ENCODE data around the gene GNAI1.
A peak's percentile ranks its signal among the peaks of the same experiment; 100 is the strongest.
"Not testable (repeated sequence)": the region's sequence is repeated elsewhere in the genome, so short reads cannot be mapped to it uniquely, and the experiment has no call there.

The GNAI1 gene

DNA sequence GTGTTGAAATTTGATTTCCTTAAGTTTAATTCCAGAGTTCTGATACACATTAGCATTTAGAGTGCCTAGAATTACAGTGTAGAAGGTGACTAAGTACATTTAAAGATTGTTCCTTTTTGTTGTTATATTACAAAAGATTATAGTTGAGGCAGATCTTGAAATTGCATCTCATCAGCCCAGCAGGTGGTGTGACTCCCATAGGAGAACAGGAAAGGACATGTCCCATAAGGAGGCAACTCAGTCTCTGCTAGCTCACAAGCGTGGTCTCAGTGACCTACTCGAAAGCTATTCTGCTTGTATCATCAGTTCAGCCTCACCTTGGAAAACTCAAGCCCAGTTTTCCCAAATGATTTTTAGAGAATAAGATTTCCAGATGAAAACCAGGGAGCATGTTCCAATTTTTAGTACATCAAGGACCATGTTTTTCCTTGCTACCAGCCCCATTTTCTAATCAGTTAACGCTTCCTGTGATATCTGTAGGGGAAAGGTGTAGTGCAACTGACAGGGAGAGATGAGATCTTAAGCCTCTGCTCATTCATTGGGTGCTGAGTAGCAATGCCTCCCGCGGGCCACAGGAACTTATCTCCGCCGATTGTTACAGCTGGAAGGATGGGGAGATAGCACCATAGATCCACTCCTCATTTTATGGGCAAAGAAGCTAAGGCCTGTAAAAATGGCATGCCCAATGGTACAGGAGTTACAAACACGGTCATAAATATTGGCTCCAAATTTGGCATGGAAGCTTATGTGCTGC is 1.1 kb upstream of the GNAI1 start:
- peak; percentile 39 for DNase-seq

DNA sequence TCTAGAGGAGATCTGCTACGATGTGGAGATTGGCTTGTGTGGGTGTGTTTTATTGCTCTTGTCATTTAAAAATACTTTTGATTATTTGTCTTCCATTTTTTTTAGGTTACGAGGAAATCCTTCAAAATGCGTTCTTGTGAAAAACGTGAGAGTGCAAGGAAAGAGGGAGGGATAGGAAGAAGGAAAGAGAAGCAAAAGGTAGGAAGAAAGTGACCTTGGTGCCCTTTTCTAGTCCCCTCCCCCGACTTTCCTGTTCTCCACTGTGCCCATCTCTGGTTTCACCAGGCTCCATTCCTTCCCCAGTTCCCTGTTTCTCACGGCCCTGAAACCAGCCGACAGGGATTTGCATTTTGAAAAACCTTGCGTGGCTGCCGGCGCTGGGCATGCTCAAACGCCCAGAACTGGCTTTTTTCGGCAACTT is 506 bp upstream of the GNAI1 start:
- DNase-seq: no peak

DNA sequence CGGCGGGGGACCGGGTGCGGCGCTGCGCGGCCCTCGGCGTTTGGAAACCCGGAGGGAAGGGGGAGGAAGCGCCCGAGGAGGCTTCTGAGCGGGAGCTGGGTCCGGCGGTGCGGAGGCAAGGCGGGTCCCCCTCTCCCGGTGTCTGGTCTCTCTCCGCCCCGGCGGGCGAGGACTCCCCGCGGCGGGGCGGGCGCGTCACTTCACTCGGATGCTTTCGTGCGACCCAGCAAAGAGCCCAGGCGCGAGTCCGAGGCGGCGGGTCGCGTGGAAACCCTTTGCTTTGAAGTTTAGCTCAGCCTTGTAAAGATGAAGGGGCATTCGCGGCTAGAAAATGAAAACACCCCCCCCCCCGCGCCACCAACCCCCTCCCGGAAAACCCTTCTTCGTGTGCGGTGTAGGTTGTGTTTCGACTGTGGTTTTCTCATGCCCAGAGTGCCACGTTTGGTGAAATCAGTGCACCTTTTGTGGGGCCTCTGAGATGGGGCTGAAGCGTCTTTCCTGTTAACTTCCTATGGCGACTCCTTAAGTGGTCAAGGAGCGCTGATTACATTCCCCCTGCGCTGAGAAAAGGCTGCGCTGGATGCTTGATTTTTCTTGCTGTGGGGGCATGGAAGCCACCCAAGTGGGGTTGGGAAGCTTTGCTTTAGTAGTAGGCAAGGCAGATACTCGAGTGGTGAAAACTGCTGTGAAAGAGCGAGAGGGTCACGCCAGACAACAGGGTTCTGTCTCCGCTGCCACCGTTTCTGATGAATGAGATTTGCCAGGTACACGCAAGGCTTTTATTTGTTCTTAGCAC is 876 bp downstream of the GNAI1 start:
- DNase-seq: peak; percentile 87

DNA sequence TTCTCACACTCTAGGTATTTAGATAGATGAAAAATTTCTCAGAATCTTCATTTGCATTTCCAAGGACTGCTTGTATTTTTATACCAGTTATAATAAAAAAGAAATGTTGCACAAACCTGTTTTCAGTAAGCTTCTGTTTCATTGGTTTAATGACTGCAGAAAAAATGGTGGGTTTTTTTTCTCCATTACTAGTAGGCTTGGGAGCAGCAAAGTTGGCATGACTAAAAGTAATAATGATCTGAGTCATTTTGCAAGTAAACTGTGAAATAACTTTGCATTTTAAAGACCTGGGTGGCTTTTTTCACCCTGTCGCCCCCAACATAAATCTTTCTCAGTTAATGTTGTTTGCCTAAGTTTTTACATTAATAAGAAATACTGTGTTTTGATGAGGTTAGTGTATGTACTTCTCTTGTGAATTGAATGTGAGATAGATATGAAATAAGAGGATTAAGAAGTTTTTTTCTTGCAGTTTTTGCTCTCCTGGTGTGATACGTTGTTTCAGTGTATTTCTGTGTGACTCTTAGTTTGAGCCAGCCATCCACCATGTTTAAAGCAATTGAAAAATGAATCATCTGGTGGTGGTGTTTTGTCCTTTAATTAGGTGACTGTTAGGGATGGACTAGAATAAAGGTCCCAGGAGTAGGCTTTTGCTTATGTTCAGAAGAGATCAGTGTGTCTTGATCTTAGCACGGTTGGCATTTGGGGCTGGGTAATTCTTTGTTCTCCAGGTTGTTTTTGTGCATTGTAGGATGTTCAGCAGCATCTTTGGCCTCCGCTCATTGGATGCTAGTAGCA is 1.8 kb downstream of the GNAI1 start:
- peak; percentile 70 for DNase-seq

DNA sequence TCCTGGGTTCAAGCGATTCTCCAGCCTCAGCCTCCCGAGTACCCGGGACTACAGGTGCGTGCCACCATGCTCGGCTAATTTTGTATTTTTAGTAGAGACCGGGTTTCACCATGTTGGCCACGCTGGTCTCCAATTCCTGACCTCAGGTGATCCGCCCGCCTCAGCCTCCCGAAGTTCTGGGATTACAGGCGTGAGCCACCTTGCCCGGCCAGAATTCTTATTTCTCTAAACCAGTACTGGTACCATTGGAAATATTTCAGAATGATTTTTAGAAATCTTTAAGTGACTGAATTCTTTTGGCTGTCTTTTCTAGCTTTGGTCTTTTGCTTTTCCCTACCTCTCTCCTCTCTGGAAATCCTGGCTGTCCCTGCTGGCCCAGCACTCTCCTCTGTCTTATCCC is 2.8 kb downstream of the GNAI1 start:
- no peak for DNase-seq

DNA sequence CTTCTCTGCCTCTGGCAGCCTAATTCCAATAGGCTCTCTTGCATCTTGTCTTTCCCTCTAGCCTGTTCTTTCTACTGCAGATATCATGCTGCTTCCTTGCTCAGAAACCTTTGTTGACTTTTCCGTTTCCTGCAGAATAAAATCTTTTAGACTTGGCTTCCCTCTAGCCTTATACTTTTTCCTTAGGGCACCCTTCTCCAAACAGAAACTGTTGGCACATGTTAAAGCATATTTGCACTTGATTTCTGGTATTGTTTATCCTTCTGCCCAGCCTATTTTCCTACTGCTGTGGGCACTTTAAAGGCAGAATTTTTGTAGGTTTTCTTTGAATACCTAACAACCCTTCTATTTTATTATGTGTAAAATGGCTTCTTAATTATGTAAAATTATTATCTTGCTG is 4.6 kb downstream of the GNAI1 start:
- DNase-seq: peak; percentile 86

DNA sequence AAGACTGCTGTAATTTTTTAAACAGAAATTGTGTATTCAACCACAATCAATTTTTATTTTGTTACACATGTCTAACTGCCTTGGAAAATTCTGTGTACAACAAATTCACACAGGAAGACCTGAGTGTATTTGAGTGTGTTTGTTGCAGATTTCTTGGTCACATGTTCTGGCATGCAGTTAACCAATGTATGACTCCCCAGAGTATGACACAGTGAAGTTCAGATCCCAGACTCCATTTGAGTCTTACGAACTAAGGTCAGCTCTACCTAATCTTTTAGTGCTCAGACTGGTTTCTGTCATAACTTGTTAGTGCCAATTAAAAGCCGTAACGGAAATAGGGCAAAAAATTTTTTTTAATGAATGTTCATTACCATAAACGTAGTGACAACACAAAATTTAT is 5.8 kb downstream of the GNAI1 start:
- no peak for DNase-seq

DNA sequence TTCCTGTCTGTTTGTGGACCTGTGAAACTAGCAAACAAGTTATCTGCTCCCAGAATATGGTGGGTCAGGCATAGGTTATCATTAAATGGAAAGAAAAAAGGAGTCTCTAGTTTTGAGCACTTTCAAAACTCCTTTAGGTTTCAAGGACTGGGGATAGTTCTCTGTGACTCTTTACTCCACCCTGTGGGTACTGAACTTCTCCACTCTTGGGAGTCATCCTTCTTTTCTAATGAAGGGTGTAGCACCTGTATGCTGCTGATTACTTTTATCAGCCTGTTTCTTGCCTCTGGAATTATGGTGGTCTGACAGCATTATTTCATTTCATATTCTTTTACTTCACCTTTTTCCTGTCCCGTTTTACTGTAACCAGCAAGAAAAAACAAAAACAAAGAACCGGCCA is 6.7 kb downstream of the GNAI1 start:
- no peak for DNase-seq

DNA sequence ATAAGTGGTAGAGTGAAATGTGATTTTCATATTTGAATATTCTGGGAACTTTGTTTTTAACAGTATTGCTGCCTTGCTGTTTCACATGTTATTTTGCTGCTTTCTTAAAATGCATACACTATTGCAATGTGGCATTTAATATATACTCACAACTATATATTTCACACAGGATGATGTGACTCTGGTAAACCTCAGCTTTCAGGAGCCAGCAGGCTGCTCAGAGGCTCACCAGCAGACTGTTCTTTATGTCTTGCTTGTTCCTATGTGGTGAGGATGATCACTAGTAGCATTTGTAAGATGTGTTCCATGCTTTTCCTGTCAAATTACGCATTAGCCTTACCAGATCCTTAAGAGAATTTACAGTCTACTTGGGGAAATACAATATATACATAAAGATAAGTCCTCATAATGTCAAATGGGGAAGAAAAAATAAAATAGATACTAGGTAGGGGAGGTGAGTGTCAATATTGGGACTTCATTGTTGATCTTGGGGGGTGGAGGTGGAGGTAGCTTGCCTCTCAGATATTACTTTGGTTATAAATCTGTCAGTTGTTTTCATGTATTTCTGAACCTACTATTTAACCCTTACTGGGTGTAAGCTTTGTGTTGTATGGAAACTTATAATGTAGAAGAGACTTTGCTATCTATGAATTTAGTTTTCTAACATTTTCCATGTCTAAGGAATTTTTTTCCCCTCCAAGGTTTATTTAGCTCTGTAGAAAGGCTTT is 8.4 kb downstream of the GNAI1 start:
- DNase-seq: peak; percentile 47

DNA sequence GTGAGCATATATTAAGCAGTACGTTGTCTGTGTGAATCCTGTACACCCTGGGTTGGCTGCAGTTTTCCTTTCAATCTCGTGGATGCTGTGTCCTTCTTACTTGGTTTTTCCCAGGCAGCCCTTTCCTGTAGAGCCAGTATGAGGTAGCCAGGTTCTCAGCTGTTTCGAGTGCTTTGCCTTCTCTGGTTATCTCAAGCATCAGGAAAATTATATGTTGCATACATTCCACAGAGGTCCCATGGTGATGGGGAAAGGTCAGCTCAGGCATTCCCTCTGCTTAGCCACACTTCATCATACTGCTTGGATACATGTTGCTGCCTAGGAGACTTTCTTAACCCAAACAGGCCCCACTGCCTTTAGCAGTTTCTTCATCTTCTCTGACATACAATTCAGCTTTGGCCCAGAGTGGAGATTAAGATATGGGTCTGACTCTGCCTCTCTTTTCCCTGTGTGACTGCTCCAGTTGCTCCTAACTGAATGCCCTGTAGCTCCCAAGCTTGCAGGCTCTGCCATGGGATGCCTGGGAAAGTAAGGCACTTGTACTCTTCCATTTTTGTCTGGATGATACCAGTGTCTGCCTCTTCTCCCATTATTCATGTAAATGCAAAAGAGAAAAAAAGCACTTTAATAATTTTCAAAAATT is 11.3 kb downstream of the GNAI1 start:
- DNase-seq: peak; percentile 87

DNA sequence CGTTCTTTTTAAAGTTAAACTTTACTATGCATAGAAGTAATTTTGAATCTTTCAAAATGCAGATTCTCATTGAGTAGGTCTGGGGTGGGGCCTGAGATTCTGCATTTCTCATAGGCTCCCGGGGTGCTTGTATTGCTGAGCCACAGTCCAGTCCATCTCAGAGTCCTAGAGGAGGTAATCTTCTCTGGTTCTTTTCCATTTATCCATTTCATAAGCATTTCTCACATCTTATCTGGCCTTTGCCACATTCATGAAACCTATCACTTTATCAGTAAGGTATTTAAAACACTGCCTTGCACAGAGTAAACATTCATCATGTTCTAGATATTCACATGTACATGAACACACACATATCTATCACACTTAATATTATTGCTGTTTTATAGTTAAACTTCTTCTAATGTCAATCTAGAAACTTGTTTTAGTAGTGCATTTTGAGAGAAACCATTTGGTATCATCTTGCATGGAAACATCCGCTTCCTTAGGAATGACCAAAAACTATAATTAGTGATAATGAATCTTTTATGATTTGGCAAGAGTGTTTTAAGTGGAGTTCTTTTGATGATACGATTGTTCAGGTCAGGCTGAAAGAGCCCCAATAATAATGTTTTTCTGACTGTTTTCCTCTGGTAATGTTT is 12.0 kb downstream of the GNAI1 start:
- peak; percentile 33 for DNase-seq

DNA sequence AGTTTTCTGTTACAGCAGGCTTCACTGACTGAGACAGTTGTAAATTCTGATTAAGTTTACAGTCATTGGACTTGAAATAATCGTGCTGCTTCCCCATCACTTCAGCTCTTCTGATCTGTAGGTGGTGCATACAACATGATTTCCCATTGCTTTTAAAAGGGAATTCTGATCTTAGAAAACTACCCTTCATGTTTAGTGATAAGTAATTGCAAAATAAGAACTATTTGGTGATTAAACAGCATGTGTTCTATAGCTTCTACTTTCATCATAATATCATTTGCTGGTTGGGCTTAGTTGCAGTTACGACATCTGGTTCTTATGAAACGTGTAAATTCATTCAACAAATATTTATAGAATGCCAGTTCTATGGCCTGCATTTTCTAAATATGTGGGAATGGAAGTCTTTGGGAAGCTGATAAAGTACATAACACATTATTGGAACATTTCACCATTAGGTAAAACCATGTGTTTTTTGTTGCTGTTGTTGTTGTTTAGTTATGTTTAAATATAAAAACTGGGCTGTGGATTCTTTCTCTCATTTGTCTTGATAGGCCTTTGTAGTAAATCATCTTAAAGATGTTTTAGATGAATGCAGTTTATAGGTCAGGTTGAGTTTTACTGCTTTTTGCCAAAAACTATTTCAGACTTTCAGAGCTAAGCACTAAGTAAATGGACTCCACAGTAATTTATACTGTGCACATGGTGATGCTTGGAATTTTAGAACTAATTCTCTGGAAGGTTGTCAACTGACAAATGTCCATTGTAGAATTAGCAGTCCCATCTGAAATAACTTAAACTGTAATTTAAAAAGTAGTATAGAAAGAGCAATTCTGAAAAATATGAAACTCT is 13.1 kb downstream of the GNAI1 start:
- DNase-seq: no peak

DNA sequence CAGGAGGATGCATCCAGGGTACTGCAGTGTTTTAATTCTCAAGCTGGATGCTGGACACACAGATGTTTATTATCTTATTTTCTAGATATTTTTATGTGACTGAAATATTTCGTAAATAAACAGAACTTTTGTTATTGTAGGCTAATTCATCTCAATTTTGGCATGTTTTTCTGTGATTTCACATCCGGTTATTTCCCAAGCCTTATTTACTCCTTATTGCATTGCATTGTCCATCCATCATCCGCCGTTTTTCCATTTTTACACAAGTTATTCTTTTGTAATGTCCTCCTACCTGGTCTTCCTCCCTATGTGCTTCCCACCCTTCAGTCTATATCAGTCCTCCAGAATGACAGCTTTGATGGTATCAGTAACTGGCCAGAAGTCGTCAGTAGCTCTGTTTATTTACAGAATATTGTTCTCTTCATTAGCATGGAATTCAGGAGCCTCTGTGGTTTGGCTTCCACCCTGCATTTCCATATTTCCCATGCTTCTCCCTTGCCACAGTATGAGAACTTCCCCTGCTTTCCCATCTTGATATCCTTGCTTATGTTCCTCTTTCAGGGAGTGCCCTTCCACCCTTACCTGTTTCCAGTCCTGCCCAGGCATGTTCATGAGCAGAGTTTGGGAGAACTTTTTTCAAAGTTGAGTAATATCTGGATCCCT is 16.1 kb downstream of the GNAI1 start:
- no peak for DNase-seq

DNA sequence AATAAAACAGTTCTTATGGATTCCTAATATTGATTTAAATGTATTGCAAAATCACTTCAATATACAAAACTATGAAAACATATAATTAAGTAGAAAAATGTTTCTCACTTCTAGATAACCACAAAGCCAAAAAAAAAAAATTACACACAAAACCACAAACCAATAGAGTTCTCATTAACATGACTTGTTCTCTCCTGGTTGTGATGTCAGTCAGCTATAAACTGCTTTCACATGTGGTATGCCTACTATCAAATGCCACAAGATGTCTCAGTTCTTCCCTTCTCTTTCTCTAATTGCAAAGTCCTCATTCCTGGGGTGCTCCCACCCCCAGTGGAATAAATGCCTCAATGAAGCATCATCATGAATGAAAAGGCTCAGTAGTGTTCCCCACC is 16.6 kb downstream of the GNAI1 start:
- no peak for DNase-seq

DNA sequence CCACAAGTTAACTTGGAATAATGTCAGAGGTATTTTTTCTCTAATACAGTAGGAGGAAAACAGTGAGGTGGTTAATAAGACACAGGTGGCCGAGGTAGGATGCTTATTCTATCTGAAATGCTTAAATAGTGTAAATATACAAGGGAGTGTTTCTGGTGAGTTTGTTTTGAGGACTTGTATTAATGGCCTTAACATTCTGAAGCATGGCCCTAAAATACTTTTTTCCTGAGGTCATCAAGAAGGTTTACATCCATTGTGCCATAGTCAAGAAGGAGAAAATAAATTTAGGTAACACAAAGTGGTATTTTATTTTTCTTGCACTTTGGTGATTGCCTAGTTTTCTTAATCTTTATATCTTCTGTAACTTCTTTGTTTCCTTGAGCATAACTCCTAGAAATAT is 18.8 kb downstream of the GNAI1 start:
- no peak for DNase-seq

DNA sequence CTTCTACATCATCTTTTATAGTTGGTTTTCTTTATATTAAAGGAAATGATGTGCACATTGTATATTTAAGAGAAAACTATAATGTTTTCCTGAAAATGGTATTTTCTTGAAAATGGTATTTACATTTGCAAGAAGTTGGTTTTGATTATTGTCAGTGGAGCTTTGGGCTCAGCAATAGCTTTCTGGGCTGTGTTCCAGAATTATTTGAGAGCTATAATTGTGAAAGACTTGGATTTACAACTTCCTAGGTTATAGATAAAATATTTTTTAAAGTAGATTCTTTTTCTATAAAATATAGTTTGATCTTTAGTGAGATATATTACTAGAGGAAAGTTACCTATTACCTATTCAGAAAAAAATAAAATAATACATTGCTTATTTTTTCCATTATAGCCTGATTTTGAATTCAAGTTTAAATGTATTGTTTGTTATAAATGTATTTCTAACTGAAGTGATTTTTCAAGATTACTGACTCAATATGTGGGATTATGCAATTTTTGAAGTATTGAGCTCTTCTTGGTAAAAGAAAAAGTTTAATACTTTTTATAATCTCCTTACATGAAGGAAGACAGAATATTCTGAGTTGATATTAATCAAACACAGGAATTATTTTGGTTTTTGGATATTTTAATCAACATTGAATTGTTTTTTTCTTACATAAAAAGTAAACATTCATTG is 20.2 kb downstream of the GNAI1 start:
- peak; percentile 41 for DNase-seq

DNA sequence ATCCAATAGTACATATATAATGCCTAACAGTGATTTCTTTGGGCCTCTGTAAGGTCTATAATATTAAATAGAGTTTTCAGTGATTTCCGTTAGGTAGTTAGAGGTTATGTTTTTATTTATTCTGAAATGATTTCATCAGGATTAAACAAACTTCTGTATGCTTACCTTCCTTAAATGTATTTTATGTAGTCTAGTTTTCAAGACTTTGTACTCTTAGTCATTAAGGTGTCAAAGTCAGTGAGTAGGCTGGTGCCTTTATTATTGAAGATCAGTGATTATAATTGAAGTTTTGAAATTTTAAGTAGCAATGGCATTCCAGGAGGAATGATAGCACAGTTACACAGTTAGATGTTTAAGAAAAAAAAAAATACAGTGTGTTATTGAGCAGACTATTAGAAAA is 20.7 kb downstream of the GNAI1 start:
- no peak for DNase-seq

DNA sequence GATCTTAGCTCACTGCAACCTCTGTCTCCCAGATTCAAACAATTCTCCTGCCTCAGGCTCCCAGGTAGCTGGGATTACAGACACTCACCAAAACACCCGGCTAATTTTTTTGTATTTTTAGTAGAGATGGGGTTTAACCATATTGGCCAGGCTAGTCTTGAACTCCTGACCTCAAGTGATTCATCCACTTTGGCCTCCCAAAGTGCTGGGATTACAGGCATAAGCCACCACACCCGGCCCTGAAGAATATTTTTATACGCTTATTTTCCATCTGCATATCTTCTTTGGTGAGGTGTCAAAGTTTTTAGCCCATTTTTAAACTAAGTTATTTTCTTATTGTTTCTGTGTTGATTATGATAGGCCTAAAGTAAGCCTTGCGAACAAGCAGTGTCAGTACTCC is 23.1 kb downstream of the GNAI1 start:
- DNase-seq: not testable (repeated sequence)

DNA sequence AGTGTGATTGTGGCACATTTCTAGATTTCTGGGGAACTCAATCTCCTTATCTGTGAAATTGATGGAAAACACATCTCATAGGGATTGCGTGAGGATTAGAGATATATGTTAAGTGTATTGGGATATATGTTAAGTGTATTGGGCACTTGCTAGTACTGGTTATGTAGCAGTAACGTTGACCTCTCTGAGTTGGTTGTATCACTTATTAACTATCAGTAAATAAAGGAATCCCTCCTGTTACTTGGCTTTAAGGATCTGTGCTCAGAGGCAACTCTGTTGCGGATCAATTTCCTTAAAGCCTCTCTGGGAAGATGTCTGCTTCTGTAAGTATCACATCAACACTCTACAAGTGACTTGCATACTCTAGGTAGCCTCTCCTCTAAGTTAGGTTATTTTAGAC is 25.2 kb downstream of the GNAI1 start:
- DNase-seq: no peak

DNA sequence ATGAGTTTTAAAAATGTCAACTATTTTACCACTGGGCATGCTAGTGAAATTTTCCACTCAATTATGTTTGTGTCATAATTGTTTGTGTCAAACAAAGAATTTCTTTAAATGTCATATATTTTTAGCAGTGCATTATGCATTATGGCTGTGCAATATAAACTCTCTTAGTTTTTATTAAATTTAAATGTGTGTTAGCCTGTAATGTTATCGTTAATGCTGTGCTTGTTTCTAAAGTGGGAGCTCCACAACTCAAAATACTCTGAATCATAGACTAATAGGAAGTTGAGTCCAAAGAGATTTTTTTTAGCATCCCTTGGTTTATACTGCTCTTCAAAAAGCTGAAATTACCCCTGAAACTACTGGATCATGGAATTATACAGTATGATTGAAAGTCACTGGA is 26.8 kb downstream of the GNAI1 start:
- no peak for DNase-seq

Data from NCI-H69 (cell line).